Parathyroid adenoma (tissue), 2 donors: ENCODE results near the gene GNB1.

ENCODE experiments used
- H2AFZ ChIP-seq: fragments of 300-600 bp; sonication (generic); one replicate; pipeline ENCODE4 v1.7.0; 2017; ENCODE audit warnings: antibody characterized with exemption, mild to moderate bottlenecking
- H3K27ac ChIP-seq: fragments of 300-600 bp; sonication (generic); one replicate; pipeline ENCODE4 v1.7.0; 2017
- H3K27me3 ChIP-seq: fragments of 300-600 bp; sonication (generic); one replicate; pipeline ENCODE4 v1.7.0; 2017; ENCODE audit warnings: low read length; ENCODE audit not compliant: control insufficient read depth, insufficient read depth
- H3K36me3 ChIP-seq: fragments of 300-600 bp; sonication (generic); one replicate; pipeline ENCODE4 v1.7.0; 2017; ENCODE audit warnings: low read length; ENCODE audit not compliant: control insufficient read depth, insufficient read depth
- H3K4me1 ChIP-seq: fragments of 300-600 bp; sonication (generic); one replicate; pipeline ENCODE4 v1.7.0; 2017; ENCODE audit warnings: control low read depth
- H3K4me2 ChIP-seq: fragments of 300-600 bp; sonication (generic); one replicate; pipeline ENCODE4 v1.7.0; 2017; ENCODE audit warnings: low read length
- H3K4me3 ChIP-seq: fragments of 300-600 bp; sonication (generic); one replicate; pipeline ENCODE4 v1.7.0; 2017; ENCODE audit warnings: low read depth, low read length
- H3K79me2 ChIP-seq: fragments of 300-600 bp; sonication (generic); one replicate; pipeline ENCODE4 v1.7.0; 2017; ENCODE audit warnings: control low read depth
- H3K9ac ChIP-seq: fragments of 300-600 bp; sonication (generic); one replicate; pipeline ENCODE4 v1.7.0; 2017; ENCODE audit warnings: mild to moderate bottlenecking
- H3K9me3 ChIP-seq: fragments of 300-600 bp; sonication (generic); one replicate; pipeline ENCODE4 v1.7.0; 2017; ENCODE audit warnings: low read length; ENCODE audit not compliant: control insufficient read depth
- TF ChIP-seq, protein P1 (sequence below): fragments of 300-600 bp; sonication (generic); IDR thresholded peaks from one replicate; pipeline ENCODE4 v1.7.0; 2017; ENCODE audit warnings: antibody characterized with exemption, mild to moderate bottlenecking
- donor health status: primary hyperparathyroidism.

The GNB1 gene

DNA sequence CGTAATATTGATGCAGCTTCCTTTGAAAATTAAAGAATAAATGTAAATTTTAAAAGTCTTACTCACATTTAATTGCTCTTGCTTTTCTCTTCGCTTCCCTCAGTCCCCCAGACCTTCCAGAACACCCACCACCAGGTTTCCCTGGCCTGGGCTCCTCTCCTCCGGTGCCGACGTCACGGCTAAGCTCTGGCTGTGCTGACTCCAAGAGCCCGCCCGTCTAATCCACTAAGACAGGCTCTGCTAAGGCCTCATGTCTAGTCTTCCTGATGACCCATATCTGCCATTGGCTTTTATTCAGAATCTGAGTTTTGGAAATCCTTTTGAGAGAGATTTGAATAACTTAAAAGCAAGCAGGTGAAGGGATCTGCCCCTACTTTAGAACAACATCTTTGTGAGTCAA, 58.7 kb downstream of the GNB1 start:
- Histone ChIP-seq H3K9me3 (no peaks in the 10 kb centered on the region), H3K79me2 (peaks cover 28% of the 10 kb centered on the region), H3K36me3 (no peaks in the 10 kb centered on the region), H3K4me3 (no peak overlapping the region), H3K4me2 (no peak overlapping the region), H3K27me3 (no peaks in the 10 kb centered on the region), H3K9ac (no peak overlapping the region), H2AFZ (no peak overlapping the region), H3K27ac (no peak overlapping the region), H3K4me1 (no peaks in the 10 kb centered on the region)
- TF ChIP-seq, protein P1, sequence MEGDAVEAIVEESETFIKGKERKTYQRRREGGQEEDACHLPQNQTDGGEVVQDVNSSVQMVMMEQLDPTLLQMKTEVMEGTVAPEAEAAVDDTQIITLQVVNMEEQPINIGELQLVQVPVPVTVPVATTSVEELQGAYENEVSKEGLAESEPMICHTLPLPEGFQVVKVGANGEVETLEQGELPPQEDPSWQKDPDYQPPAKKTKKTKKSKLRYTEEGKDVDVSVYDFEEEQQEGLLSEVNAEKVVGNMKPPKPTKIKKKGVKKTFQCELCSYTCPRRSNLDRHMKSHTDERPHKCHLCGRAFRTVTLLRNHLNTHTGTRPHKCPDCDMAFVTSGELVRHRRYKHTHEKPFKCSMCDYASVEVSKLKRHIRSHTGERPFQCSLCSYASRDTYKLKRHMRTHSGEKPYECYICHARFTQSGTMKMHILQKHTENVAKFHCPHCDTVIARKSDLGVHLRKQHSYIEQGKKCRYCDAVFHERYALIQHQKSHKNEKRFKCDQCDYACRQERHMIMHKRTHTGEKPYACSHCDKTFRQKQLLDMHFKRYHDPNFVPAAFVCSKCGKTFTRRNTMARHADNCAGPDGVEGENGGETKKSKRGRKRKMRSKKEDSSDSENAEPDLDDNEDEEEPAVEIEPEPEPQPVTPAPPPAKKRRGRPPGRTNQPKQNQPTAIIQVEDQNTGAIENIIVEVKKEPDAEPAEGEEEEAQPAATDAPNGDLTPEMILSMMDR: no peak

DNA sequence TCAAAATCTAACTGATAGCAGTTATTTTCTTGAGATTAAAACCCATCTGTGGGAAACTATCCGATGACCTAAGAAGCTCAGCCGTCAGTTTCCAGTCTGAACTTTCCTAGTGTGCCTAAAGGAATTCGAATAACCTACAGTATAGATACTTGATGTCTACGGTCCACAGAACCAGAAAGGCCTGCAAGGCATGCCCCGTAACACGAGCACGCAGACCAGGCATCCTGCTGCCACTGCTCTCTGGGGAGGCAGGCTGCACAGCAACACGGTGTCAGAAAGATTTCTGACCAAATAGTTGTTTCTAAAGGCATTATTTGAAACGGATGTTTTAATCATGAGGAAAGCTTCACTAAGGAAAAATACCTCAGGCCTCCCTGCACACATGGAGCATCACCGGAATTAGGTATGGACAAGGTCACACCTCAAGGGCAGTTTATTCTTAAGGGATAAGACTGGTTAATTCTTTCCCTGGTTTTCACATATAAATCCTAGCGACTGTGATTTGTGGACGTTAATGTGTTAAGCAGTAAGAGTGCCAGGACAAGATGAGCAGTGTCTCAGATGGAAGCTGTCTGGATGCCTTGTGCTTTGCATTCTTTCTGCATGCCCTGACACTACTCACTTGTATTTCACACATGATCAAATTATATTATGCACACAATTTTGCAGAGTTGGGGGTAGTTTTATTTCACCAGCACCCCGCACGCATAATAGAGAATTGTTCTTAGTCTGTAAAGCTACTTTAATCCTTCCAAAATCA, 63.6 kb downstream of the GNB1 start:
- no peak overlapping the region for H3K27ac ChIP-seq
- no peaks in the 10 kb centered on the region for H3K9me3 ChIP-seq
- no peaks in the 10 kb centered on the region for H3K36me3 ChIP-seq
- TF ChIP-seq, protein P1: no peak
- H3K4me3 ChIP-seq: no peak overlapping the region
- peaks cover 9% of the 10 kb centered on the region for H3K79me2 ChIP-seq
- H3K9ac ChIP-seq: no peak overlapping the region
- H3K27me3 ChIP-seq: no peaks in the 10 kb centered on the region
- no peak overlapping the region for H3K4me2 ChIP-seq
- H3K4me1 ChIP-seq: no peaks in the 10 kb centered on the region
- no peak overlapping the region for H2AFZ ChIP-seq

DNA sequence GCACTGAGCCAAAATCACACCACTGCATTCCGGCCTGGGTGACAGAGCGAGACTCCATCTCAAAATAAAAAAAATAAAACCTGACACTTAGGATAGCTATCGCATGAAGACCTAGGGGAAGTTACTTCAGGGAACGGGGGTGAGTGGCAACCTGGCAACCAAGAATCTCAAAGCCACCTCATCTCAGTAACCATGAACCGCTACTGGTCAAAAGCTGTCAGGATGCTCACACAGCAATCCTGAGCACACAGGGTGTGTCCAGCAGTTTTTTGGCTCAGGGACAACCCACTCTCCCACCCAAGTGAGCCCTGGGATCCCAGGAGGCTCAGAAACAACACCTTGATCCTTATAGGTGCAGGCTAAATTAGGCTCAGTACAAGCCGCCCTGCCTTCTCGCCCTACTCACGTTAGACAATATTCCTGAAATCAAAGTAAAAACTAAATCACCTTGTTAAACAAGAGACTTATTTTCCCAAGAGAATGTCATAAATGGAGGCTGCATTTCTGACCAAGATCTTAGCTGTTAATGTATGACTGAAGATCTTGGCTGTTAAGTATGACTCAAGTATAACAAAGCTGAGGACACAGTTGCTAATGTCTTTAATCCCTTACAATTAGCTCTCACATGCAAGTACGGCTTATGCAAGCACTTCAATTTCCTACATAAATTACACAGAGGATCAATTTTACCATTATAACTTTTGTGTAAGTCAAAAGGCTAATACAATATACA, 64.4 kb downstream of the GNB1 start:
- no peak overlapping the region for H3K4me3 ChIP-seq
- no peaks in the 10 kb centered on the region for H3K9me3 ChIP-seq
- no peaks in the 10 kb centered on the region for H3K36me3 ChIP-seq
- H3K27me3 ChIP-seq: no peaks in the 10 kb centered on the region
- TF ChIP-seq, protein P1: no peak
- peaks cover 9% of the 10 kb centered on the region for H3K79me2 ChIP-seq
- no peak overlapping the region for H2AFZ ChIP-seq
- H3K4me2 ChIP-seq: no peak overlapping the region
- H3K27ac ChIP-seq: no peak overlapping the region
- H3K9ac ChIP-seq: no peak overlapping the region
- no peaks in the 10 kb centered on the region for H3K4me1 ChIP-seq

DNA sequence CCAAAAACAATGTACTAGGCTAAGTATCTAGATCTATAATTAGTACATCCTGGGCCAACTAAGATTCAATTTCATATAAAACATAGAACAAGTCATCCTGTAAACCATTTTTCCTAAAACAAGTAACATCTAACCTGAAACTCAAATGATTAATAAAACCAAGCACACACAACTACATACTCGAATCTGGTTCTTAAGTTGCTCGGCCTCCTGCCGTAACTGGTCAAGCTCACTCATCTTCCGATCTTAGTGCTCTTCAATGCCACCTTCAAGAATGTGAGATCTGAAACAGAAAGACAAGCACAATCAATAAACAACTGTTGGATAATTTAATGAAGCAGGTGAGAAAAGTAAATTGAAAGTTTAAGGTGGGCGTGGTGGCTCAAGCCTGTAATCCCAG, 65.7 kb downstream of the GNB1 start:
- Histone ChIP-seq H3K79me2 (no peaks in the 10 kb centered on the region), H2AFZ (no peak overlapping the region), H3K4me3 (no peak overlapping the region), H3K4me1 (no peaks in the 10 kb centered on the region), H3K9me3 (no peaks in the 10 kb centered on the region), H3K27ac (no peak overlapping the region), H3K4me2 (no peak overlapping the region), H3K27me3 (no peaks in the 10 kb centered on the region), H3K36me3 (no peaks in the 10 kb centered on the region), H3K9ac (no peak overlapping the region)
- TF ChIP-seq, protein P1: no peak
